GM18907 (cell line): ENCODE data around the gene RPLP1.

Source experiments
- ATAC-seq: cut with Tn5 transposase; IDR thresholded peaks from one replicate; pipeline ENCODE4 v1.9.1; 2021; ENCODE audit warnings: mild to moderate bottlenecking, moderate library complexity; ENCODE audit not compliant: unreplicated experiment

Gene RPLP1

DNA sequence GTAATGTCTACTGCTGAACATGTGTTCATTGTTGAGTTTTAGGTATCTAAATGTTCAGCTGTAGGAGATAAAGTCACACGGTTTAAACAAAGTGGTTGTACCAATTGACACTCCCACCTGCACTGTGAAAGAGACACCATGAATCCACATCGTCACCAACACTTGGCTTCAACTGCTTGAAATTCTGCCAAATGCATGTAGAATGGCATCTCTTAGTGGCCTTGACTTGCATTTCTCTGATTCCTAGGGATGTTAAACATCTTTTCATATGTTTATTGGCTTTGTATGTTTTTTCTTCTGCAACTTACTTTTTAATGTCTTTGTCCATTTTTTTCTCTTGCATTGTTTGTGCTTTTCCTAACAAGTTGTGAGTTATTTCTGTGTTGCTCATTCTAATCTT is 43.4 kb downstream of the RPLP1 start:
- no peak for ATAC-seq

GRCh38 chr15:69497076-69497475 is 44.5 kb downstream of the RPLP1 start:
- no peak for ATAC-seq

- ATAC-seq, result no peak
These were observed 45.0 kb downstream of the RPLP1 start for GRCh38 chr15:69497667-69498066.

GRCh38 chr15:69498282-69498681 is 45.7 kb downstream of the RPLP1 start:
- no peak for ATAC-seq

DNA sequence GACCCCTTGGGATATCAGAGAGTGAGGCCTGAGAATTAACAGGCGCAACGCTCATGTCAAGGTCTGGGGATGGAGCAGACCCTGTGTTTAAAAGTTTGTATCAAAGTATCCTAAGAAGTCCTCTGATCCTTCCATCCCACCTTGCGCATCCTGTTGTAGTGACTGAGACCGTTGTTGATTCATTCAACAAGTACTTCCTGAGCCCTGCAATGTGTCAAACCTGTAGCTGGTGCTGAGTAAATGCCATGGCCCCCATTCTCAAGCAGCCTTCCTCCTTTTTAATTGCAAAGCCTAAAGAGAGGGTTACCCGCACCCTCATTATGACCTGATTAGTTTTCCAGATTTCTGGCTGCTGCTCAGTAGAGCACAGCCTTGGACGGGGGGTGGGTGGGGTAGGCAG is 46.4 kb downstream of the RPLP1 start:
- ATAC-seq, result no peak

- no peak for ATAC-seq
These were observed 47.0 kb downstream of the RPLP1 start for GRCh38 chr15:69499521-69500211.

- ATAC-seq, result no peak
These were observed 47.7 kb downstream of the RPLP1 start for GRCh38 chr15:69500339-69500738.

GRCh38 chr15:69501456-69501855 is 48.8 kb downstream of the RPLP1 start:
- ATAC-seq, result no peak

- ATAC-seq, result no peak
These were observed 49.9 kb downstream of the RPLP1 start for GRCh38 chr15:69502470-69503045.

GRCh38 chr15:69504352-69505040 is 51.9 kb downstream of the RPLP1 start:
- no peak for ATAC-seq
